Stimulated activated CD4-positive, alpha-beta T cell treated with anti-CD3 and anti-CD28 coated beads, Interleukin-4, amount 100 ng/mL, for 48 hours (primary cell): ENCODE measurements around the gene GNAZ.

Experiments used
- DNase-seq, 2 donors: peaks; one replicate each; pipeline ENCODE4 v3.0.0-alpha.2; 2020; ENCODE audit warnings: low read depth in 2 of 2

Gene GNAZ

GRCh38 chr22:23119494-23120414, 49.4 kb downstream of the GNAZ start:
- peak; percentile 28 to 44 for DNase-seq

GRCh38 chr22:23120415-23120899, 50.1 kb downstream of the GNAZ start:
- no peak for DNase-seq

- no peak for DNase-seq
Observed at GRCh38 chr22:23121000-23121421, 50.7 kb downstream of the GNAZ start.

GRCh38 chr22:23121424-23121823, 51.1 kb downstream of the GNAZ start:
- no peak for DNase-seq

- no peak for DNase-seq
Observed at GRCh38 chr22:23122216-23122957, 52.1 kb downstream of the GNAZ start.

GRCh38 chr22:23122992-23123803, 52.9 kb downstream of the GNAZ start:
- no peak for DNase-seq

GRCh38 chr22:23123804-23124254, 53.5 kb downstream of the GNAZ start:
- no peak for DNase-seq

- no peak for DNase-seq
Observed at GRCh38 chr22:23124611-23125511, 54.5 kb downstream of the GNAZ start.

- DNase-seq, result no peak
Observed at GRCh38 chr22:23125512-23126103, 55.3 kb downstream of the GNAZ start.

GRCh38 chr22:23126165-23127054, 56.1 kb downstream of the GNAZ start:
- no peak for DNase-seq

GRCh38 chr22:23127055-23127756, 56.9 kb downstream of the GNAZ start:
- no peak for DNase-seq

GRCh38 chr22:23127788-23128187, 57.5 kb downstream of the GNAZ start:
- no peak for DNase-seq

- peak; percentile 55 to 69 for DNase-seq
Observed at GRCh38 chr22:23128269-23129108, 58.2 kb downstream of the GNAZ start.

- DNase-seq, result no peak
Observed at GRCh38 chr22:23129149-23129548, 58.8 kb downstream of the GNAZ start.

GRCh38 chr22:23130697-23131096, 60.4 kb downstream of the GNAZ start:
- DNase-seq, result no peak

GRCh38 chr22:23131931-23132330, 61.6 kb downstream of the GNAZ start:
- DNase-seq, result no peak

GRCh38 chr22:23132376-23133091, 62.2 kb downstream of the GNAZ start:
- DNase-seq, result no peak
